Cardiac muscle cell (in vitro differentiated cells and primary cell): ENCODE measurements around the gene DKC1. TPM values are rescaled to one million over a fixed set of nuclear protein-coding genes. Genes with fewer than 3 reads are reported as not detected.

ENCODE experiments used
- DNase-seq, 2 donors: peaks; one replicate each; pipeline versions ENCODE4 v3.0.0 to v3.0.0-alpha.2; 2010 to 2017; ENCODE audit warnings: low read depth in 1 of 2, low spot score in 1 of 2
- H3K27ac ChIP-seq: fragments of 200-600 bp; sonication (generic); 2 replicates; pipeline ENCODE4 v1.5.1; 2016
- H3K27me3 ChIP-seq: fragments of 200-600 bp; sonication (generic); 2 replicates; pipeline ENCODE4 v1.6.0; 2016; ENCODE audit warnings: control low read depth
- H3K36me3 ChIP-seq: fragments of 200-600 bp; sonication (generic); 2 replicates; pipeline ENCODE4 v1.5.1; 2016; ENCODE audit warnings: control low read depth
- H3K4me1 ChIP-seq: fragments of 200-600 bp; sonication (generic); 2 replicates; pipeline ENCODE4 v1.8.1; 2017; ENCODE audit warnings: low read depth, mild to moderate bottlenecking, mixed run types
- H3K4me3 ChIP-seq: fragments of 200-600 bp; sonication (generic); 2 replicates; pipeline ENCODE4 v1.5.1; 2016; ENCODE audit warnings: mild to moderate bottlenecking
- H3K9me3 ChIP-seq: fragments of 200-600 bp; sonication (generic); 2 replicates; pipeline ENCODE4 v1.5.1; 2017; ENCODE audit warnings: low read depth, mild to moderate bottlenecking, control low read depth
- polyA plus RNA-seq: library from polyadenylated mRNA; unstranded; fragments of >200 nt; fragmentation: Nextera tagmentation; extraction: Ambion mirVana; gene quantifications from 2 replicates; pipeline ENCODE4 v1.2.1, GENCODE V29; 2016
- total RNA-seq: library from RNA; depleted of rRNA; stranded (reverse); fragments of >200 nt; gene quantifications from 2 replicates; pipeline ENCODE4 v1.2.3, GENCODE V29; 2016
- TF ChIP-seq, protein P1 (sequence below): IDR thresholded peaks from 2 replicates; pipeline ENCODE4 v1.5.1; 2012; ENCODE audit warnings: low read depth, mild to moderate bottlenecking, low read length

The DKC1 gene
- total and polyA plus RNA-seq, 2 experiments from 2014 or later: 22.8 to 30.9 TPM

DNA sequence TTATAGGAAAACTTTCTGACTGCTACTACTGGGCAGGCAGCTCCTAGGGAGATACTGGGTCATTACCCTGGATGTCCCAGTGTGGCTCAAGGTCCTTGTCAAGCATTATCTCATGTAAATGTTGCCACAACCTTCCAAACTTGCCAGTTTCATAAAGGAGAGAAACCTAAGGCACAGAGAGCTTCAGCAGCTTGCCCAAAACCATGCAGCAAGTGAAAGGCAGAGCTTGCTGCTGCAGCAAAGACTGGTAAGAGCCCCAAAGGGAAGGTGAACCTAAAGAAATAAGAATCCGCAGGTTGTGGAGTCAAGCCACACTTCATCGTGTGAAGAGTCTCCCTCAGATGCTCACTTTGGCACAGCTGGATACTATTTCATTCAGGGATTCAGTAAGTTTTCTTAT lies 40.3 kb downstream of the DKC1 start:
- no peak overlapping the region for H3K27ac ChIP-seq
- H3K4me1 ChIP-seq: no peaks in the 10 kb centered on the region
- no peaks in the 10 kb centered on the region for H3K36me3 ChIP-seq
- H3K27me3 ChIP-seq: no peaks in the 10 kb centered on the region
- H3K4me3 ChIP-seq: no peak overlapping the region
- H3K9me3 ChIP-seq: no peaks in the 10 kb centered on the region
- DNase-seq: no peak
- TF ChIP-seq, protein P1, sequence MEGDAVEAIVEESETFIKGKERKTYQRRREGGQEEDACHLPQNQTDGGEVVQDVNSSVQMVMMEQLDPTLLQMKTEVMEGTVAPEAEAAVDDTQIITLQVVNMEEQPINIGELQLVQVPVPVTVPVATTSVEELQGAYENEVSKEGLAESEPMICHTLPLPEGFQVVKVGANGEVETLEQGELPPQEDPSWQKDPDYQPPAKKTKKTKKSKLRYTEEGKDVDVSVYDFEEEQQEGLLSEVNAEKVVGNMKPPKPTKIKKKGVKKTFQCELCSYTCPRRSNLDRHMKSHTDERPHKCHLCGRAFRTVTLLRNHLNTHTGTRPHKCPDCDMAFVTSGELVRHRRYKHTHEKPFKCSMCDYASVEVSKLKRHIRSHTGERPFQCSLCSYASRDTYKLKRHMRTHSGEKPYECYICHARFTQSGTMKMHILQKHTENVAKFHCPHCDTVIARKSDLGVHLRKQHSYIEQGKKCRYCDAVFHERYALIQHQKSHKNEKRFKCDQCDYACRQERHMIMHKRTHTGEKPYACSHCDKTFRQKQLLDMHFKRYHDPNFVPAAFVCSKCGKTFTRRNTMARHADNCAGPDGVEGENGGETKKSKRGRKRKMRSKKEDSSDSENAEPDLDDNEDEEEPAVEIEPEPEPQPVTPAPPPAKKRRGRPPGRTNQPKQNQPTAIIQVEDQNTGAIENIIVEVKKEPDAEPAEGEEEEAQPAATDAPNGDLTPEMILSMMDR: no peak

DNA sequence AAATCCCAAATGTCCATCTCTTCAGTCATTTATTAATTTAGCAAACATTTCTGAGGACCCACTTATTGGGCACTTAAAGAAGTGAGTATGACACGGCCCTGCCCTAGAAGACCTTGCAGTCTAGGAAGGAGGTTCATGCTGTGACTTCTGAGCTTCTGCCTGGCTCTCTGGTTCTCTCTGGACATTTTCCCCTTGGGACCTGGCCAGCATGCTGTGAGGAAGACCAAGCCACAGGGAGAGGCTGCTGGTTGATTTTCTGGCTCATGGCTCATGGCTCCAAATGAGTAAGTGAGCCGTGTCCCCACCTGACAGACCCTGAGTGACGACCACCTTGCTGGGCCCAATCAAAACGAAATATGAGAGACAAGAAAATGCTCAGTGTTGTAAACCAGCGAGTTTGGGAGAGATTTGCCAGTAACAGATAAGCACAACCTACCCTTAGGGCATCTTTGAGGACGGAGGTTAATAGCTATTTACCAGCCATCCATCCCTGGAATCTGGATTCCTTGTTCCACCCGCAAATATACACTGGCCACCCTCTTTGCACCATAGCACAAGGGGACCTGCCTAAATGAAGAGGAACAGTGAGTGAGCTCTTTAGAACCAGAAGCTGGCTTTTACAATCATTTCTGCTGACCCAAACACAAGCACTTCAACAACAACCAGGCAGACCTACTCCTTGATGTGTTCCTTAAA lies 41.7 kb downstream of the DKC1 start:
- Histone ChIP-seq H3K9me3 (no peaks in the 10 kb centered on the region), H3K27me3 (no peaks in the 10 kb centered on the region), H3K4me1 (no peaks in the 10 kb centered on the region), H3K4me3 (peak overlapping the region; percentile 70), H3K36me3 (no peaks in the 10 kb centered on the region), H3K27ac (peak overlapping the region; percentile 73)
- DNase-seq: no peak
- TF ChIP-seq, protein P1: no peak

DNA sequence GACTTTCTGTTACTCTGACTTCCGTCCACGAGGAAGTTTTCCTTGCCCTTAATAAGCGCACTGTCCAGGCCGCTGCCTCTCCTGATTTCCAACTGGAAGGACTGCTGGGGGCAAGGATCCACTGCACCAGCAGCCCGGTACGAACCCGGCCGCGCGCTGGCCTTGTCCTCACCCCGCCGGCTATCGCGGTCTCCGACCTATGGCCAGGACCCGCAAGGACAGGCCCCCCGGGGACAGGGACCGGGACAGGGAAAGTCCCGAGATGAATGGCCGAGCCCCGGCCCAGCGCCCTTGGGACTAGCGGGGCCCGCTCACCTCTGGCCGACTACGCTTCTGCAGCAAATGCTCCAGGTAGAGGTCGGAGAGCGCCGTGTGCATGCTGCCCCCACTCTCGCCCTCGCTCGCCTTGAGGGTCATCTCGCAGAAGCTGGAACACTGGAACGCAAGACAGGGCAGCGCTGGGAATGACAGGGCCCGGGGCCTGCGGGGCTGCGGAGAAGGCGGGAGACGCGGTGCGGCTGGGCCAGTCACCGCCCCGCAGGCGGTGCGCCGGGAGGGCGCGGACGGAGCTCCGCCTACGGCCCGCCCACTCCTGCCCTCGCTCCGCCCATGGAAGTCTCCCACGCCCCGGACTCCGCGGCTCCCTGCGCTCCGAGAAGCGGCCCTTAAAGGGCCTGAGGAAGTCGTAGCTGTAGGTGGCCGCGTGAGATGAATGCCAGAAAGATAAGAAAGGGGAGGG lies 42.5 kb downstream of the DKC1 start, which contains the start of gene MPP1:
Gene MPP1, minus strand, starts transcription at position 529 of the 739 bp plus-strand sequence. Its CDS starts 112 bp downstream, at position 417.
- H3K27ac ChIP-seq: peak within 1 kb of the TSS; percentile 73
- H3K27me3 ChIP-seq: no peaks in the 10 kb centered on the region
- no peaks in the 10 kb centered on the region for H3K36me3 ChIP-seq

DNA sequence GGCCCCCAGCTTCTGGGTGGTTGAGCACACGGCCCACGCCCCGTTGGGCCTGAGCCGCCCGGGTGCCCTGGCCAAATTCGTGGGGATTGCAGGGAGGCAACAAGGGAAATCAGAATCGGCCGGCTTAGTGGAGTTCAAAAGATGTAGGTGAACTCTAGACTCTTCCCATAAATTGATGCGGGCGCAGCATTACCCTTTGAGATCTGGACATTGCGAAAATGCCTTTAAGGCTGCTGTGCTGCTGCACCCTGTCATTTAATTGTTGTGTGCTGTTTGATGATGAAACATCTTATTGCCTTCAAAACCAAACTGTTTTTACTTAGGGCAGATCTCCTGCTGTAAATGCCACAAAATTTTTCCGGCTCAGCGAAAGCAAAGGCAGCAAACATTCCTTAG lies 43.0 kb downstream of the DKC1 start:
- Histone ChIP-seq H3K27me3 (no peaks in the 10 kb centered on the region), H3K4me1 (no peaks in the 10 kb centered on the region), H3K36me3 (no peaks in the 10 kb centered on the region), H3K9me3 (no peaks in the 10 kb centered on the region), H3K4me3 (peak overlapping the region; percentile 70), H3K27ac (no peak overlapping the region)
- TF ChIP-seq, protein P1: no peak
- DNase-seq: peak in 1 of 2 donors; percentile 51

More for the DNA sequence above, 42.5 kb downstream of the DKC1 start, which contains the start of gene MPP1:
- H3K4me1 ChIP-seq: no peaks in the 10 kb centered on the region
- TF ChIP-seq, protein P1: no peak
- H3K4me3 ChIP-seq: peak within 1 kb of the TSS; percentile 70
- H3K9me3 ChIP-seq: no peaks in the 10 kb centered on the region
- peak; percentile 81 to 85 for DNase-seq

DNA sequence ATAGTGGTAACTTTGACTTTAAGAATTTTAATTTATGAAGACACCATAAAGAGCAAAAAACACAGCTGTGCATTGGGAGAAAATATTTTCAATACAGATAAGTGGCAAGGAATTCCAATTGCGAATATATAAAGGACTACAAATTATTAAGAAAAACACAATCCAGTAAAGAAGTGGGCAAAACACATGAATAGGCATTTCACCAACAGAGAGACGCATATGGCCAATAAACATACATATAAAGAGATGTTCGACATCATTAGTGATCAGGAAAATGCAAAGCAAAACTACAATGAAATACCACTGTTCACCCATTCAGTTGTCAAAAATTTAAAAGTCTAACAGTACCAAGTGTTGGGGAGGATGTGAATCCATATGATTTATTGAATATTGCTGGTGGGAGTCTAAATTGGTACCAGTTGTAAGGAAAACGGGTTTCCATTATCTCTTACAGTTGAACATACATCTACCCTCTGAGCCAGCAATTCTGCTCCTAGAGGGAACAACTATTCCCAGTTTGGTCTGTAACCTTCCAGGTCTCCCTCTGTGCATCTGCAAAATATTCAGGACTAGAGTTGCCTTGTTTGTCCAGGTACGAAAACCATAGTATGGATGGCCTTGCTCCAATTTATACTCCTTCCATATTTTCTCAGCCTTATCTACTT lies 44.3 kb downstream of the DKC1 start:
- no peaks in the 10 kb centered on the region for H3K9me3 ChIP-seq
- no peak overlapping the region for H3K27ac ChIP-seq
- no peaks in the 10 kb centered on the region for H3K36me3 ChIP-seq
- no peaks in the 10 kb centered on the region for H3K4me1 ChIP-seq
- no peak overlapping the region for H3K4me3 ChIP-seq
- TF ChIP-seq, protein P1: no peak
- H3K27me3 ChIP-seq: no peaks in the 10 kb centered on the region
- no peak for DNase-seq
